Medulla oblongata (tissue), 1 donor: ENCODE results near the gene KASH5.

Experiments used
- DNase-seq: peaks from one replicate; pipeline ENCODE4 v3.0.0-alpha.2; 2015; ENCODE audit errors: extremely low spot score

KASH5 gene

GRCh38 chr19:49387936-49388372 is at the start of gene KASH5:
Gene KASH5 (plus strand): TSS chr19:49388249. CDS start chr19:49390884, 2,635 bp downstream.
- DNase-seq = peak; percentile 78

- no peak for DNase-seq
These were observed 49.3 kb upstream of the KASH5 start for GRCh38 chr19:49338691-49339300.

- DNase-seq = peak; percentile 70
These were observed 48.6 kb upstream of the KASH5 start for GRCh38 chr19:49339301-49340068.

GRCh38 chr19:49340069-49340864 is 47.8 kb upstream of the KASH5 start:
- DNase-seq = no peak

- DNase-seq = no peak
These were observed 47.0 kb upstream of the KASH5 start for GRCh38 chr19:49340865-49341718.

- no peak for DNase-seq
These were observed 45.7 kb upstream of the KASH5 start for GRCh38 chr19:49342291-49342721.

- no peak for DNase-seq
These were observed 44.9 kb upstream of the KASH5 start for GRCh38 chr19:49343123-49343522.

- DNase-seq = no peak
These were observed 43.3 kb upstream of the KASH5 start for GRCh38 chr19:49344505-49345423.

GRCh38 chr19:49347191-49347590 is 40.9 kb upstream of the KASH5 start:
- no peak for DNase-seq

- peak; percentile 14 for DNase-seq
These were observed 40.2 kb upstream of the KASH5 start for GRCh38 chr19:49347835-49348234.

GRCh38 chr19:49348305-49349189 is 39.5 kb upstream of the KASH5 start:
- DNase-seq = no peak

GRCh38 chr19:49349567-49349966 is 38.5 kb upstream of the KASH5 start:
- no peak for DNase-seq

- DNase-seq = no peak
These were observed 32.1 kb upstream of the KASH5 start for GRCh38 chr19:49355909-49356353.

- no peak for DNase-seq
These were observed 31.7 kb upstream of the KASH5 start for GRCh38 chr19:49356382-49356781.

- no peak for DNase-seq
These were observed 30.9 kb upstream of the KASH5 start for GRCh38 chr19:49357186-49357585.

- DNase-seq = no peak
These were observed 27.9 kb upstream of the KASH5 start for GRCh38 chr19:49359851-49360820.

GRCh38 chr19:49361438-49362047 is 26.5 kb upstream of the KASH5 start:
- peak; percentile 42 for DNase-seq
